Testis (tissue), 2 donors: ENCODE data around the gene ATP10A.

Experiments
- POLR2A ChIP-seq: fragments of 450-650 bp; IDR thresholded peaks from one replicate; pipeline ENCODE4 v1.6.1; 2017; ENCODE audit warnings: antibody characterized with exemption, mild to moderate bottlenecking, moderate library complexity
- TF ChIP-seq, protein P1 (sequence below), 3 experiments: fragments of 450-650 bp in 2 of 3; fragments of 200-600 bp in 1 of 3; sonication (generic) in 1 of 3; IDR thresholded peaks; one replicate each; pipeline ENCODE4 v1.5.1; 2016 to 2019; ENCODE audit warnings: antibody characterized with exemption in 3 of 3, mild to moderate bottlenecking in 2 of 3, moderate library complexity in 1 of 3

DNA sequence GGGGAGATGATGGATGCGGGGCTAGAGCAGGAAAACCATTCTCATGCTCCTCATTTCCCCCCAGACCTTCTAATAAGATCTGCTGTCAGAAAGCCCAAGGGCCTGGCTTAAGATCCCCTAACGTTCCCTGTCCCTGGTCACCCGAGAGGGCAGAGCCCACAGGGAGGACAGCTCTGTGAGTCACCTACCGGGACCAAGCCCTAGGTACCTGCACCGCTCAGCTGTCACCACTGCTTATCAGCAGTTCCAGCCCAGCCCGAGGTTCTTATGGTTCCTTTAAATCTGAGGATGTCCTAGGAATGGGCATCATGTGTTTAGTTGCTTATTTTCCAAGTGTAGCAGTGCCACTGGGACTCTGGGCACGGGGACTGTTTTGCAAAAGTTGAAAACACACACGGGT is 53.0 kb downstream of the ATP10A start:
- TF ChIP-seq, protein P1, sequence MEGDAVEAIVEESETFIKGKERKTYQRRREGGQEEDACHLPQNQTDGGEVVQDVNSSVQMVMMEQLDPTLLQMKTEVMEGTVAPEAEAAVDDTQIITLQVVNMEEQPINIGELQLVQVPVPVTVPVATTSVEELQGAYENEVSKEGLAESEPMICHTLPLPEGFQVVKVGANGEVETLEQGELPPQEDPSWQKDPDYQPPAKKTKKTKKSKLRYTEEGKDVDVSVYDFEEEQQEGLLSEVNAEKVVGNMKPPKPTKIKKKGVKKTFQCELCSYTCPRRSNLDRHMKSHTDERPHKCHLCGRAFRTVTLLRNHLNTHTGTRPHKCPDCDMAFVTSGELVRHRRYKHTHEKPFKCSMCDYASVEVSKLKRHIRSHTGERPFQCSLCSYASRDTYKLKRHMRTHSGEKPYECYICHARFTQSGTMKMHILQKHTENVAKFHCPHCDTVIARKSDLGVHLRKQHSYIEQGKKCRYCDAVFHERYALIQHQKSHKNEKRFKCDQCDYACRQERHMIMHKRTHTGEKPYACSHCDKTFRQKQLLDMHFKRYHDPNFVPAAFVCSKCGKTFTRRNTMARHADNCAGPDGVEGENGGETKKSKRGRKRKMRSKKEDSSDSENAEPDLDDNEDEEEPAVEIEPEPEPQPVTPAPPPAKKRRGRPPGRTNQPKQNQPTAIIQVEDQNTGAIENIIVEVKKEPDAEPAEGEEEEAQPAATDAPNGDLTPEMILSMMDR (IDR thresholded peaks at IDR 0.05) = no peak
- TF ChIP-seq POLR2A = no peak
